ENCODE results near the gene WNT1. TPM values are rescaled to one million over a fixed set of nuclear protein-coding genes. Genes with fewer than 3 reads are reported as not detected.

WNT1 gene
- total RNA-seq, 1 donor from 2014 or later = not detected

DNA sequence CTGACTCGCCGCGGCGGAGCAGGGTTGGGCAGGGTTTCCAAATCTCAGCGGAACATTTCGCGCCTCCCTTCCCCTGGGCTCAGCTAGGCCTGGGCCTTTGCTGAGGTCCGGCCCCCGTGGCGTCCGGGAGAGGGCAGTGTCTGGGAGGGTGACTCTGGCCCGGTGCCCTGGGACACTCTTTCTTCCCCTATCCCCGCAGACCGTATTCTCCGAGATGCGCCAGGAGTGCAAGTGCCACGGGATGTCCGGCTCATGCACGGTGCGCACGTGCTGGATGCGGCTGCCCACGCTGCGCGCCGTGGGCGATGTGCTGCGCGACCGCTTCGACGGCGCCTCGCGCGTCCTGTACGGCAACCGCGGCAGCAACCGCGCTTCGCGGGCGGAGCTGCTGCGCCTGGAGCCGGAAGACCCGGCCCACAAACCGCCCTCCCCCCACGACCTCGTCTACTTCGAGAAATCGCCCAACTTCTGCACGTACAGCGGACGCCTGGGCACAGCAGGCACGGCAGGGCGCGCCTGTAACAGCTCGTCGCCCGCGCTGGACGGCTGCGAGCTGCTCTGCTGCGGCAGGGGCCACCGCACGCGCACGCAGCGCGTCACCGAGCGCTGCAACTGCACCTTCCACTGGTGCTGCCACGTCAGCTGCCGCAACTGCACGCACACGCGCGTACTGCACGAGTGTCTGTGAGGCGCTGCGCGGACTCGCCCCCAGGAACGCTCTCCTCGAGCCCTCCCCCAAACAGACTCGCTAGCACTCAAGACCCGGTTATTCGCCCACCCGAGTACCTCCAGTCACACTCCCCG lies 3.0 kb downstream of the WNT1 start:
- no peak for DNase-seq (ENCODE audit: low read depth, low spot score)

GRCh38 chr12:48981757-48982157 lies 3.6 kb downstream of the WNT1 start:
- no peak for DNase-seq (ENCODE audit: low read depth, low spot score)

DNA sequence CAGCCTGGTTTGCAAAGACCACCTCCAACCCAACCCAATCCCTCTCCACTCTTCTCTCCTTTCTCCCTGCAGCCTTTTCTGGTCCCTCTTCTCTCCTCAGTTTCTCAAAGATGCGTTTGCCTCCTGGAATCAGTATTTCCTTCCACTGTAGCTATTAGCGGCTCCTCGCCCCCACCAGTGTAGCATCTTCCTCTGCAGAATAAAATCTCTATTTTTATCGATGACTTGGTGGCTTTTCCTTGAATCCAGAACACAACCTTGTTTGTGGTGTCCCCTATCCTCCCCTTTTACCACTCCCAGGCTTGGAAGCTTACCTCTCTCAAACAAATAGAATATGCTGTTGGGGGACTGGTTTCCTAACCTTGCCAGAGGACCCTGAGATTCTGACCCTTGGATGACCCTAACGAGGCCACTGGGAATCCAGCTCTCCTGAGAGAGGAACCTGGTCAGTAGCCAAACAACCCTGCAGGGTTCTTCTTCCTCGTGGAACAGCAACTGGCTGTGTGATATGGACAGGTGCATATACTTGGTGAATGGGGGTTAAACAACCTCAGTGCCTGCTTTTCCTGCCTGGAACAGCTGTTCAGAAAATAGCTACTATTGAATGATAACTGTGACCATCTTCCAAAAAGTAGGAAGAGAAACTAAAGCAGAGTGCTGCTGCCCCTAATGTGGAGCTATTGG lies 4.4 kb downstream of the WNT1 start:
- DNase-seq (ENCODE audit: low read depth, low spot score) = no peak

- no peak for DNase-seq (ENCODE audit: low read depth, low spot score)
Measured at GRCh38 chr12:48985475-48985897, 7.4 kb downstream of the WNT1 start.

DNA sequence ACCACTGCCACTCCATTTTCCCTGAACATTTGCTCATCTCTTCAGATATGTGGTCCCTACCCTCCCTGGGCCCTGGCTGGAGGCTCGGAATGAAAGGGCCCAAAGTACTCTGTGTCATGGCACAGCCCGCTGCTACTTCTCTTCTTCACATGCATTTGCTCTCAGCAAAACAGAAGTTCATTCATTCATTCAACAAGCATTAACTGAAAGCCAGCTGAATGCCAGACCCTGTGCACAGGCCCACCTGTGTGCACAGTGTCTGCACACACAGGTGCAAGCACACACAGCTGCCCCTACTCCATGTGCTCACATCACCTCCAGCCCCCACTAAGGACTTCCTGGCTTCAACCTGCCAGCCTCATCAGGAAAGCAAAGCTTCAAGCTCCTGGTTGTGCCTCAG lies 7.8 kb downstream of the WNT1 start:
- DNase-seq (ENCODE audit: low read depth, low spot score) = no peak

DNA sequence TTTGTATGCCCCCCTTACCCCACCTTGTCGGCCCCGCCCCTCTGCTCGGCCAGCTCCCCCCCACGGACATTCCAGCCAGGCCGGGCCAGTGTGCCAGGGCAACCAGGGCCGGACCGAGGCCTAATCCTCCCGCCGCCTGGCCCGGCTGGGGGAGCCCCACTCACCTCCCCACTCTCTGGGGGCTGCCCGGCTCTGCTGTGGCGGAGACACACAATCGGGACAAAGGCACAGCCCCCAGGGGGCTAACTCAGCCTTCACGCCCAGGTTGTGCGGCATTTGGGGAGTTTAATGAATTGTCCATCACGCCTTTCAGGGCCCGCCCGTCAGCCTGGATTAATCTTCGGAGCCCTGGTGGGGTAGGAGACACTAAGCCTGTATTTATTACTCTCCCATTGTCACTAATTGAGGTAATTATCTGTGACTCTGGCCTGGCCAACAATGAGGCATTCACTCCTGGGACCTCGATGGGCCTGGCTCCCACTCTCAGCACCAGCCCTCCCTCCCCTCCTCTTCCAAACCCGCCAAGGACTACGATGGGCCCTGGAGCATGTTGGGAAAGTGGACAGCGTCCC lies 8.7 kb downstream of the WNT1 start:
- DNase-seq (ENCODE audit: low read depth, low spot score) = no peak

GRCh38 chr12:48988030-48988649 lies 10.0 kb downstream of the WNT1 start:
- DNase-seq (ENCODE audit: low read depth, low spot score) = no peak

DNA sequence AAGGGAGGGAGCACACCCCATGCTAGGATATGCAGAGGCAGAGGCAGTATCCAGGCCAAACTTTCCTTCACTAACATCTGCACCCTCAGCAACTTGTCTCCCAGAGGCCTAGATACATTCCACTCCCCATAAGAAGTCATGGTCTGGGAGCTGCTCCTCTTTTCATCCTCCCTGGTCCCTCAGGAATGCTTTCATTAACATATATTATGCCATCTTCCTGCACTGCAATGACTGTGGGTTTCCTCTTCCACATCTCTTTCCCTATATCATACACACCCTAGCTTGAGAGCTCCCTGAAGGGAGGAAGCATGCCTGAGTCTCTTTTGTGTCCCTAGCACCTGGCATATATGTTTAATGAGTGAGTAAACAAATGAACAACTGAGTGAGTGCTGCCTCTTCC lies 12.4 kb downstream of the WNT1 start:
- no peak for DNase-seq (ENCODE audit: low read depth, low spot score)

GRCh38 chr12:48991247-48992050 lies 13.3 kb downstream of the WNT1 start:
- no peak for DNase-seq (ENCODE audit: low read depth, low spot score)

- DNase-seq (ENCODE audit: low read depth, low spot score) = no peak
Measured at GRCh38 chr12:48993787-48994186, 15.7 kb downstream of the WNT1 start.

DNA sequence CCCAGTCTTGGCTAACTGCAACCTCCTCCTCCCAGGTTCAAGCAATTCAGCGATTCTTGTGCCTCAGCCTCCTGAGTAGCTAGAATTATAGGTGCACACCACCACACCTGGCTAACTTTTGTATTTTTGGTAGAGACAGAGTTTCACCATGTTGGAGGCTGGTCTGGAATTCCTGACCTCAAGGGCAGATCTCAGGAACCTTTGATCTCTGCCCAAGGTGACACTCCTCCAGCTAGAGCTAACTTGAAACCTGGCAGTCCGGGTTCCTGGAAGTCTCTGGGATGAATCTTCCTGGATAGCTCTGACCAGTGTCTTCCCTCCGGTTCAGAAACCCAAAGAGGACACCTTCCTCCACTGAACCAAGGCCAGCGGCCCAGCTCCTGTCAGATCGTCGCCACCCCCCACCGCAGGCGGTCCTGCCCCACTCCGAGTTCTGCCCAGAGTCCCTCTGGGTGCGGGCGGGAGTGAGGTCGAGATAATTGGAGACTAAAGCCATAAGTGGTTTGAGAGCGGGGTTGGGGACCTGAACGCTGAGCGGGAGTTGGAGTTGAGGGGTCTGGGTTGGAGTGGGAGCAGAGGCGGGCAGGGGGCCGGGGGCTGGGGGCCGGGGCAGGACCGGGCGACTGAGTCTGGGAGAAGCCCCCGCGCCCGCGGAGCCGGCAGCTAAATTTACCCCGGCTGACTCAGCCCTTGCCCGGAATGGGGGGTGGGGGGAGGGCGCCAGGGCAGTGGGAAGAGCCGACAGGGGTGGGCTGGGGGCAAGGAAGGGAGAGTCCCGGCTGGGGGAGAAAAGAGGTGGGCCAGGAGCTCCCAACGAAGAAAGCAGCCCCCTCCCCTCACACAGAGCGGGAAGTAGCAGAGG lies 16.3 kb downstream of the WNT1 start:
- DNase-seq (ENCODE audit: low read depth, low spot score) = no peak

- peak; percentile 37 for DNase-seq (ENCODE audit: low read depth, low spot score)
Measured at GRCh38 chr12:48995086-48995879, 17.2 kb downstream of the WNT1 start.

GRCh38 chr12:48996794-48997718 lies 18.9 kb downstream of the WNT1 start:
- no peak for DNase-seq (ENCODE audit: low read depth, low spot score)

- DNase-seq (ENCODE audit: low read depth, low spot score) = no peak
Measured at GRCh38 chr12:48997719-48998496, 19.8 kb downstream of the WNT1 start.

DNA sequence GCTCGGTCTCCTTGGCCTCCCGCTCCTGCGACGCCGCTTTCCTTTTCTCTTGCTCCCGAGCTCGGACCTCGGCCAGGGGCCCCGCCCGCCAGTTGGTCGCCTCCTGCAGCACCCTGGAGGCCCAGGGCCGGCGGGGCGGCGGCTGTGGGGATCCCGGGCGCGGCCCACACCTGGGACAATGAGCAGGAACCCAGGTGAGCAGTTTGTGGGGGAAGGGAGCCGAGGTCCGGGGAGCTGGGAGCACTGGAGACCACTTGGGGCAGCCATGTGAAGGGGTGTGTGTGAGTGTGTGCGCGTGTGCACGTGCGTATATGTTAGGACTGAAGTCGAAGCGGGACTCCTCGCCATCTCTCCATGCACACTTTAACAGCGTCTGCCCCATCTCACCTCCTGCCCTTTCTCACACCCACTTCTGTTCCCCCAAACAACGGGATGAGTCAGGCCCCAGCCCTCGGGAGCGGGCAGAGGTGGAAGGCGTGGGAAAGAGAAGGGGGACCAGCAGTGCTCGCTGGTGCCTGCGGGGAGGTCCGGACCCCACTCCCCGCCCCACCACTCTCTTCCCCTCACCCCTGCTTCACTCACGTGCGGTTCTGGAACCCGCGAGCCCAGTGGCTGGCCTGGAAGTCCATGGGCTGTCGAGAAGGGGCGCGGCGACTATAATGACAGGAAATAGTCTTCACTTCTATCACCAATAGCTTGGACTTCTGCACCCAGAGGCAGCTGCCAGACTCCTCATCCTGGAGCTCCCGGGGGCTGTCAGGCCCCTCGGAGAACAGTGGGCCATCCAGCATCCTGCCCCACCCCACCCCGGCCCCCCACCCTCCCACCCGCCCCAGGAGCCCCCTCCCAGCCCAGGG lies 20.6 kb downstream of the WNT1 start:
- DNase-seq (ENCODE audit: low read depth, low spot score) = no peak

DNA sequence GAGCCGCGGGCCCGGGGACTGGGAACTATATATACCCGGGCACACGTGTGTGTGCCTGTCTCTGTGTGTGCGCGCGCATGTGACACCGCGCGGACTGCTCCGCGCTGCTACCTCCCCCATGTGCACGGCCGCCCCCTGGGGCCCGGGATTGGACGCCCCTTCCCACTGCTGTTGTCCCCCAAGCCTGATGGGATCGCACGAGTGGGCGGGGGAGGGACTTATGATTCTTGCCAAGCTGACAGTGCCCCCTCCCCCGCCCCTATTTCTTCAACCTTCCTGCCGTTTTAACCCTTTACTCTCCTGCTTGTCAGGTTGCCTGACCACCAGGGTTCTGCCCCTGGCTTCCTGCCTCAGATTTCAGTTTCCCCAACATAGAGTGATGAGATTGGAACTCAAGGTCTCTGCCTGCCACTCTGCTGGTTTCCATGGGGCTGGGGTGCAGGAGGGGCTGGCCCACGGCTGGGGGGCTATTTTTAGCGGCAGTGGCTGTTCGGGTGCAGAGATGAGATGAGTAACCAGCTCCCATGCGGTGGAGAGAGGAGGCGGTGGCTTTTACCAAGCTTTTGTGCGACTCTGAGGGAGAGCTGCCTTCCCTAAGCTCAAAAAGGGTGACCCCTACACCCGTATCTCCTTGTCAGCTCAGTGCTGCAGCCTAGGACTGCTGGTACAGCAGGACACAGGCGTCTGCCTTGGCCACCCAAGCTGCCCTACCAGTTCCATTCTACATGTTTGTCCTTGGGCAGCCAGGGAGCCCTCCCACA lies 21.4 kb downstream of the WNT1 start, which contains the start of gene DDN:
TSS of gene DDN (minus strand) at position 5 of the 761 bp plus-strand sequence. CDS start 88 bp downstream, outside the sequence.
- DNase-seq (ENCODE audit: low read depth, low spot score) = no peak
